ENCODE measurements around the gene FBRSL1. TPM values are rescaled to one million over a fixed set of nuclear protein-coding genes. Genes with fewer than 3 reads are reported as not detected.

FBRSL1 gene
- total and polyA plus RNA-seq, 9 of the 15 experiments (the other 6 are each of a cell fraction or from before 2014, with no cell fraction given): 0.24 to 129 (median 7.3) TPM

- Histone ChIP-seq H3K9me1 (ENCODE audit: control insufficient read depth, insufficient read depth, low read length) (no peaks in the 10 kb centered on the region), H3K4me3 (no peak overlapping the region), H3K4me1 (replicated peaks in 1 of 2; ENCODE audit: control insufficient read depth in 2 of 2, insufficient read depth in 2 of 2, low read length in 2 of 2) (peaks cover 0 to 67% of the 10 kb centered on the region in 2 experiments; a peak in 2 of 5 replicates), H4K20me1 (replicated peaks; ENCODE audit: control insufficient read depth, insufficient read depth, low read length) (peaks cover 22% of the 10 kb centered on the region), H3K27me3 (ENCODE audit: control insufficient read depth in 2 of 2, insufficient read depth in 2 of 2, low read length in 2 of 2) (no peaks in the 10 kb centered on the region), H3K9me3 (replicated peaks; ENCODE audit: control insufficient read depth, insufficient read depth, low read depth, low read length) (peaks cover 7% of the 10 kb centered on the region), H2AFZ (ENCODE audit: low read depth, low read length) (no peak overlapping the region), H3K36me3 (ENCODE audit: control insufficient read depth, insufficient read depth, low read length) (no peaks in the 10 kb centered on the region; the same call in 2 of the 3 replicates), H3K9ac (ENCODE audit: insufficient read depth in 1 of 2, low read depth in 2 of 2, low read length in 2 of 2) (no peak overlapping the region), H3K4me2 (ENCODE audit: insufficient read depth, low read length) (no peak overlapping the region), H3K27ac (ENCODE audit: extremely low read depth, low read depth, low read length) (no peak overlapping the region), H3K79me2 (ENCODE audit: control insufficient read depth, insufficient read depth, low read length) (no peaks in the 10 kb centered on the region)
- peak; percentile 91 for ATAC-seq
- BruUV-seq (replicated peaks): no TSS peak
- WGBS (ENCODE audit: insufficient coverage, low coverage, missing lambda C conversion rate): 39% methylated on average over 26 of the region's 28 CpGs
- peak; percentile 68 to 81 (median 78) for DNase-seq (ENCODE audit: extremely low read depth in 1 of 4, low spot score in 3 of 4)
- intact Hi-C loops (cut with micrococcal nuclease): loop anchor here (2.0 to 5.0 kb wide), 2 partner anchors 46 to 109 kb away; no protein-coding TSS in a partner anchor
- in situ Hi-C loops (cut with MboI): no loop called here
- FAIRE-seq: peak; percentile 82
- CTCF ChIA-PET (ENCODE audit: low intra/inter-chr PET ratio): interaction anchor here (0.5 to 2.3 kb wide), 5 partner anchors 28 to 1698 kb away, joined by 3 to 20 read pairs (median 3); no protein-coding TSS in a partner anchor
- POLR2A ChIA-PET: interaction anchor here (0.6 to 1.3 kb wide), 4 partner anchors 26 to 363 kb away, joined by 3 read pairs; no protein-coding TSS in a partner anchor
- TF ChIP-seq, protein P1, sequence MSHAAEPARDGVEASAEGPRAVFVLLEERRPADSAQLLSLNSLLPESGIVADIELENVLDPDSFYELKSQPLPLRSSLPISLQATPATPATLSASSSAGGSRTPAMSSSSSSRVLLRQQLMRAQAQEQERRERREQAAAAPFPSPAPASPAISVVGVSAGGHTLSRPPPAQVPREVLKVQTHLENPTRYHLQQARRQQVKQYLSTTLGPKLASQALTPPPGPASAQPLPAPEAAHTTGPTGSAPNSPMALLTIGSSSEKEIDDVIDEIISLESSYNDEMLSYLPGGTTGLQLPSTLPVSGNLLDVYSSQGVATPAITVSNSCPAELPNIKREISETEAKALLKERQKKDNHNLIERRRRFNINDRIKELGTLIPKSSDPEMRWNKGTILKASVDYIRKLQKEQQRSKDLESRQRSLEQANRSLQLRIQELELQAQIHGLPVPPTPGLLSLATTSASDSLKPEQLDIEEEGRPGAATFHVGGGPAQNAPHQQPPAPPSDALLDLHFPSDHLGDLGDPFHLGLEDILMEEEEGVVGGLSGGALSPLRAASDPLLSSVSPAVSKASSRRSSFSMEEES (CRISPR knock-in tag; IDR thresholded peaks at IDR 0.05): no peak
- TF ChIP-seq RAD21 (CRISPR knock-in tag; conservative IDR thresholded peaks at IDR 0.05 in 1 of 2, IDR thresholded peaks at IDR 0.05 in 1 of 2): peak; percentile 52 to 75
- no peak for TF ChIP-seq DLX4 (CRISPR knock-in tag; IDR thresholded peaks at IDR 0.05)
- TF ChIP-seq, protein P2, sequence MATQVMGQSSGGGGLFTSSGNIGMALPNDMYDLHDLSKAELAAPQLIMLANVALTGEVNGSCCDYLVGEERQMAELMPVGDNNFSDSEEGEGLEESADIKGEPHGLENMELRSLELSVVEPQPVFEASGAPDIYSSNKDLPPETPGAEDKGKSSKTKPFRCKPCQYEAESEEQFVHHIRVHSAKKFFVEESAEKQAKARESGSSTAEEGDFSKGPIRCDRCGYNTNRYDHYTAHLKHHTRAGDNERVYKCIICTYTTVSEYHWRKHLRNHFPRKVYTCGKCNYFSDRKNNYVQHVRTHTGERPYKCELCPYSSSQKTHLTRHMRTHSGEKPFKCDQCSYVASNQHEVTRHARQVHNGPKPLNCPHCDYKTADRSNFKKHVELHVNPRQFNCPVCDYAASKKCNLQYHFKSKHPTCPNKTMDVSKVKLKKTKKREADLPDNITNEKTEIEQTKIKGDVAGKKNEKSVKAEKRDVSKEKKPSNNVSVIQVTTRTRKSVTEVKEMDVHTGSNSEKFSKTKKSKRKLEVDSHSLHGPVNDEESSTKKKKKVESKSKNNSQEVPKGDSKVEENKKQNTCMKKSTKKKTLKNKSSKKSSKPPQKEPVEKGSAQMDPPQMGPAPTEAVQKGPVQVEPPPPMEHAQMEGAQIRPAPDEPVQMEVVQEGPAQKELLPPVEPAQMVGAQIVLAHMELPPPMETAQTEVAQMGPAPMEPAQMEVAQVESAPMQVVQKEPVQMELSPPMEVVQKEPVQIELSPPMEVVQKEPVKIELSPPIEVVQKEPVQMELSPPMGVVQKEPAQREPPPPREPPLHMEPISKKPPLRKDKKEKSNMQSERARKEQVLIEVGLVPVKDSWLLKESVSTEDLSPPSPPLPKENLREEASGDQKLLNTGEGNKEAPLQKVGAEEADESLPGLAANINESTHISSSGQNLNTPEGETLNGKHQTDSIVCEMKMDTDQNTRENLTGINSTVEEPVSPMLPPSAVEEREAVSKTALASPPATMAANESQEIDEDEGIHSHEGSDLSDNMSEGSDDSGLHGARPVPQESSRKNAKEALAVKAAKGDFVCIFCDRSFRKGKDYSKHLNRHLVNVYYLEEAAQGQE (IDR thresholded peaks at IDR 0.05; ENCODE audit: borderline replicate concordance): peak; percentile 75; the same call in 1 of the 2 replicates
- TF ChIP-seq, protein P2 (CRISPR knock-in tag; IDR thresholded peaks at IDR 0.05; ENCODE audit: low read depth): no peak
Measured at GRCh38 chr12:132523576-132524331, 33.8 kb downstream of the FBRSL1 start.
